Astrocyte of the spinal cord (primary cell): ENCODE data around the gene RNF31.

Source experiments
- DNase-seq: peaks from one replicate; pipeline ENCODE4 v3.0.0; 2011; ENCODE audit warnings: low read depth, low spot score
- H3K4me3 ChIP-seq: 2 replicates; pipeline ENCODE4 v1.5.1; 2011; ENCODE audit warnings: low read depth, mild to moderate bottlenecking, low read length, moderate library complexity
- CTCF ChIP-seq: IDR thresholded peaks from 2 replicates; pipeline ENCODE4 v1.5.1; 2012; ENCODE audit warnings: low read depth, mild to moderate bottlenecking, low read length, inconsistent platforms
- in situ Hi-C: cut with HindIII; loops from 2 replicates; pipeline ENCODE4 v1.10.0; 2017; ENCODE audit warnings: low sequenced_read_pairs

Gene RNF31

GRCh38 chr14:24207625-24208024, 60.3 kb downstream of the RNF31 start:
- TF ChIP-seq CTCF, result no peak
- DNase-seq, result no peak
- in situ Hi-C loops, result no loop called here
- H3K4me3 ChIP-seq, result no peak overlapping the region
